Measurements from ENCODE around the gene DAB2IP. TPM values are rescaled to one million over a fixed set of nuclear protein-coding genes. Genes with fewer than 3 reads are reported as not detected.

The DAB2IP gene
- polyA plus RNA-seq, 12 donors, result 29.6 to 49.8 (median 38.4) TPM; not detected in 1

DNA sequence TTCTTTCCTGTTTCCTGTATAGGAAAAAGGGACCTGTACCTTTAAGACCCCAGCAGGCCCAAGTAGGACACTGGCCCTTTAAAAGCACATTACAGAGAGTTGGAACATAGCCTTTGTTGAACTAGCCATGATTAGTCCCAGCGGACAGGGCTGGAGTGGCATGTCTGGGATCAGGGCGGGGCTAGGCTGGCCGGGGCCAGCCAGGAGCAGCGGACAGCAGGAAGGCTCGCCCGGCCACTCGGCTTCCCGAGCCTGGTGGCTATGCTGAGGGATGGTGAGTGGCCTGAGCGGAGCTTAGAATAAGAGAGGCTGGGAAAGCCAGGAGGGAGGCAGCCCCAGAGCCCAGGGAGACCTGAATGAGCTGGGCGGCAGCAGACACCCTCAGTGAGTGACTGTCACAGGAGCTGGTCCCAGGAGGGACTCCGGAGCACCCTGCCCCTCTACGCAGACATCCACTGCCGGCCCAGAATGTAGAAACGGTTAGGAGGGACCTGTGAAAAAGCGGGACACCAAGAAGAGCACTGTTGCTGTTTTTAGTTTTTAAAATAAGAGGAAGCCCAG, 92.1 kb downstream of the DAB2IP start:
- DNase-seq, result peak; percentile 59

DNA sequence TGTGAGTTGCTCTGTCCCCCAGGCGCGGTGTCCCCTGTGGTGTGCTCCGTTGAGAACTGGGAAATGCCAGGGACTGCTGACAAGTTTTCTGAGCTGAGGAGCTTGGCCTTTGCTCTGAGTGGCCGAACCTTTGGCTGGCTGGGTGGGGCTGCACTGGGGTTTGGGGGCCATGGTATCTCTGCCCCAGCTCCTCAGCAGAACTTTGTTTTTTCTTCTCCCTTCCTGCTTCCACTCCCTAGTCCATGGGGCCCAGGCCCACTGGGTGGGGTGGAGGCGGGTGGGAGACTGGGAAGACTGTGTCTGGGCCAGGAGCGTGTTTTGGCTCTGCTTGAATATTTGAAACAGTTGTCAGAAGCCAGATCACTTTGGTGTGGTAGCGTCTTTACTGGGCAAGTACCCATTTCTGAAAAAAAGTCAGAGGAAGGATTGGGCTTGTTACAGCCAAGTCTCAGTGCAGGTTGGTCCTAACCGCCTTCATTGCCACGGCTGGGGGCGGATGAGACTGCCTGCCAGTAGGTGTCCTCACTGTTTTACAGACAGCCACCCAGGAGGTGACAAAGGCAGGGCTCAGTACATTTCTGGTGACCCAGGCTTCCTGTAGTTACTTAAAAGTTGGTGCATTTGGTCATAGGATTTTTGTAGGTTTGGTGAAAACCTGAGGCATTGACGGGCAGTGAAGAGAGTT, 92.7 kb downstream of the DAB2IP start:
- DNase-seq, result no peak

DNA sequence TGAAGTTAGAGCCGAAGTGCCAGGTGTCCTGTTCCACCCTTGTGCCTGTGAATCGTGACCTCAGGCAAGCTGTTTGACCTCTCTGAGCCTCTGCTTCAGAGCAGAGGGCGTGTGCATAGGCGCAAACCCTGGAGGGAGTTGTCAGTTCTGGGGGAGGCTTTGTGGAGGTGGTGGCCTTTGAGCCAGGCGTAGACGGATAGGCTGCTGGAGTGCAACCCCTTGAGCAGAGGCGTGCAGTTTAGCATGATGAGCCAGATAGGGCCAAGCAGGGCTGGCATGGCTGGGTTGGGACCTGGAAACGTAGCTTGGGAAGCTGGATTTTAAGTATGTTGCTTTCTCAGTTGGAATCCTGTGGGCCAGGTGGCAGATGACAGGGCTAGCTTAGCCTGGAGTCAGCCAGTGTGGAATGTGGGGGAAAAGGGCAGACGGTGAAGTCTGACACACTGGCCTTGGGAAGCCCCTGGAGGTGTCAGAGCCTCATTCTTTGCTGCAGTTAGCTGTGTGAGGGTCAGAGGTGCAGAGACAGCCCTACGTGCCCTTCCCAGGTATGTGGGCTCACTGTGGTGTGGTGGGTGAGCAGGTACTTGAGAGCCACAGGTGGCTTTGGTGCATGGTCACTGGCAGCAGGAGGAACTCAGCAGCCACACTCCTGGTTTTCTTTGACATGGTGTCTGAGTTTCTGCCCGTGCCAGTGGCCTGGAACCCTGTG, 93.4 kb downstream of the DAB2IP start:
- DNase-seq, result no peak

DNA sequence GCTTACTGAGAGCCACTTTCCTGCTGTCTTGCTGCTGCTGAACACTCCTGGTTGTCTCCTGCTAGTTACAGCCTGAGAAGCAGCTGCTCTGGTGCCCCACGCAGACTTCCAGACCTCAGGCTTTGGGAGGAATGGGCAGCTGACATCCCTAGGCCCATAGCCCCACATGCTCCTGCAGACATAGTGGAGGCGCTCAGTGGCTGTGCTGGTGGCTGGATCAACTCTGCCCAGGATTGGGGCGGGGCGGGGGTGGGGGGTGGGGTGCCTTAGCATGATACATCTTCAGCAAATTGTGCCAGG, 93.9 kb downstream of the DAB2IP start:
- no peak for DNase-seq

DNA sequence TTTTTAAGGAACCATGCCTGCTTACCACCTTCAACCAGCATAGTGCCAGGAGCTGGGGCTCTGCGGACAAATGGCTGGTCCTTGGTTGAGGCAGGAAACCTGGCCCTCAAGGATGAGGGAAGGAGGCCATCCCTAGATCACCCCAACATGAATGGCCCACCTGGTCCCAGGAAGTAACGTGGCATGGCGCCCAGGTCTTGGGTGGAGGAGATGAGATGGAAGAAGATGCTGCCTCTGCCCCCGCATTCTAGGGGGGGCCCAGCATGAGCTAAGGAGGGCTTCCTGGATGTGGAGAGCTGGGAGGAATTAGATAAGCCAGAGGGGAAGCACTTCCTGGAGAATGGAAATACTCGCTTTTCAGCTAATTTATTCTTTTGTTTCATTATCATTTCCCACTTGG, 95.0 kb downstream of the DAB2IP start:
- DNase-seq, result no peak

DNA sequence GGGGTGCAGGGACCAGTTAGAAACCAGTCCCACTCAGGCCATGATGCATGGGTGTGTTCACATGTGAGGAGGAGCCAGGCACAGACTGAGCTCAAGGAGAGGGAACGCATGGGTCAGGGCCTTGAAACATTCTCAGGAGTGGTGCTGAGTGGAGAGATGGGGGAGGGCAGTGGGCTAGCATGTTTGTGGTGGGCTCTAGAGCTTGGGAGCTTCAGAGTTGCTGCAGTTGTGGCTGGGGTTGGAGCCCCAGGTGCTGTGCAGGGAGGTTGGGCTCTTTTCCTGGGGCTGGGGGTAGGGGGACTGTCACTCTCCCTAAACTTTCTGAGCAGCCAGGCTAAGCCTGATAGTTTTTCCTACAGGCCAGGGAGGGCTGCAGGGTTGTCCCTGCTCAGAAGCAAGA, 95.4 kb downstream of the DAB2IP start:
- no peak for DNase-seq

DNA sequence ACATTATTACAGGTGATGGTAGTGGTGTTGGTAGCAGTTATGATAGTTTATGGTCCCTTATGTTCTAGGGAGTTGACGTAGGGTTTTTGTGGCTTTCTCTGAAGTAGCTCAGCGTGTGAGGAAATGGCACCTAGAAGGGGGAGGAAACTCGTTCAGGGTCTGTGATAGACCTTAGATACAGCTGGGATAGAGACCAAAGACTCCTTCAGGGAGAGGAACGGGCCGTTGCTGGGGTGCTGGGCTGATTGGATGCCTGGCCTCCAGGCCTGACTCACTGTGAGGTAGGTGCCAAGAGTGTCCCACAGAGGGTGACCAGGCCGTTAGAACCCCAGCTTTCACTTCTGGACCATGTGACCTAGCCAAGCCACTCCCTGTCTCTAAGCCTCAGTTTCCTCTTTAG, 96.6 kb downstream of the DAB2IP start:
- DNase-seq, result no peak

DNA sequence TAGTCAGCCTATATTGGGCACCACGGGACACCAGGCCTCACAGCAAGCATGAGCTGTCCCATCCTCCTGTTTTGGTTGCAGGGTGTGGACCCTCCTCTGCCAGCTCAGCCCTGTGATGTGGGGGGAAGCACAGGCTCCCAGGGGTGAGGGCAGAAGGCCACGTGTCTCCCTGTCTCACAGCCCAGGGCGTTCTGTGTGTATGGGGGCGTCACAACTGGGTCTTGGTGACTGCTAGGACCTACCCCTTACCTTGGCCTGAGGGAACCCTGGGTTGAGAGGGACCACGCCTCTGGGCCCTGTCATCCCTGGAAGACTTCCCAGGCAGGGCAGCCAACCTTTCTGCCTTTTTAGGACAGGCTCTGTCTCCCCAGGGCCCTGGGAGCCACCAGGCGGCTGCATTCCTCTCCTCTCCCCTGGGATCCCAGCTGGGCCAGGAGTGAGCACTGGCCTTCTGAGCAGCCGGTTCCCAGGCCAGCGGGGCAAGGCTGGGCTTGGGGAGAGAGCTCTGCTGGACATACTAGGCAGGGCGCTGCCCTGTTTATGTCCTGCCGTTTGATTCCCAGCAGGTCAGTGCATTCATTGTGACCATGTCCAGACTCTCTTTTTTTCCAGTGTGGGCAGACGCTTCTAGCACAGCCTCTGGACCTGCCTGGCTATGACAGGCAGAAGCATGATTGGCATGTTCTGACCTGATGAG, 97.4 kb downstream of the DAB2IP start:
- DNase-seq, result no peak

DNA sequence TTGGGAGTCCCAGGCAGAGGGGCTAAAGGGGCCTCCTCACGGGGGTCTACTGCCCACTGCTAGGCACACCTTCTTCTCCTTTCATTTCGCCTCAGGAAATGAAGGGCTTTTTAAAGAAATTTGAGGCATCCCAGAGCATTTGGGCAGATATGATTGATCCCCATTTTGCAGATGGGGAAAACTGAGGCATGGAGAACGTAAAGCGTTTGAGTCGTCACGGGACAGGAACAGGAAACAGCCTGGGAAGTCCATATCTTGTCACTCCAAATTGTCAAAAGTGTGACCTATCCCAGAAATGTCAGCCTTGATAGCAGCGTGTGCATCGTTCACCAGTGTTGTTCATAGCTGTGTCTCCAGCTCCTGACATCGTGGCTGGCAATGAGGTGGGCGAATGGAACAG, 98.2 kb downstream of the DAB2IP start:
- DNase-seq, result no peak

DNA sequence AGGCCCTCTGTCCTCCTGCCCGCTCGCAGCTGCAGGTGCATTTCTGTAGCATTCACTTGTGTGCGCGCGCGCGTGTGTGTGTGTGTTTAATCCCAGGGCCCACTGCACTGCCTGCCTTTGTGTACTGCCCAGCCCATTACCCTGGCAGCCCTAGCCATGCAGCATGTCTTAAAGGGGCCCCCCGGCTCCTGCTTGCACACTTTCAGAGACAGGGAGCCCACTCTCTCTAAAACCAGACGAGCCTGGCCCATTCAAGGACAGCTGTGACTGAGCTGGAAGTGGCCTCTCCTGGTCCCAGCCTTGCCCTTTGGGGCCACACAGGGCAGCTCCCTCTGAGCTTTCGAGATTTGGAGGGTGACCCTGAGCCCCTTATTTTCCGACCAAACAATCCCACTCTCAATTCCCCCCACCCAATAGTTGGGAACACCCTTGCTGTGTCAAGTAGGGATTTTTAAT, 98.9 kb downstream of the DAB2IP start:
- DNase-seq, result no peak

DNA sequence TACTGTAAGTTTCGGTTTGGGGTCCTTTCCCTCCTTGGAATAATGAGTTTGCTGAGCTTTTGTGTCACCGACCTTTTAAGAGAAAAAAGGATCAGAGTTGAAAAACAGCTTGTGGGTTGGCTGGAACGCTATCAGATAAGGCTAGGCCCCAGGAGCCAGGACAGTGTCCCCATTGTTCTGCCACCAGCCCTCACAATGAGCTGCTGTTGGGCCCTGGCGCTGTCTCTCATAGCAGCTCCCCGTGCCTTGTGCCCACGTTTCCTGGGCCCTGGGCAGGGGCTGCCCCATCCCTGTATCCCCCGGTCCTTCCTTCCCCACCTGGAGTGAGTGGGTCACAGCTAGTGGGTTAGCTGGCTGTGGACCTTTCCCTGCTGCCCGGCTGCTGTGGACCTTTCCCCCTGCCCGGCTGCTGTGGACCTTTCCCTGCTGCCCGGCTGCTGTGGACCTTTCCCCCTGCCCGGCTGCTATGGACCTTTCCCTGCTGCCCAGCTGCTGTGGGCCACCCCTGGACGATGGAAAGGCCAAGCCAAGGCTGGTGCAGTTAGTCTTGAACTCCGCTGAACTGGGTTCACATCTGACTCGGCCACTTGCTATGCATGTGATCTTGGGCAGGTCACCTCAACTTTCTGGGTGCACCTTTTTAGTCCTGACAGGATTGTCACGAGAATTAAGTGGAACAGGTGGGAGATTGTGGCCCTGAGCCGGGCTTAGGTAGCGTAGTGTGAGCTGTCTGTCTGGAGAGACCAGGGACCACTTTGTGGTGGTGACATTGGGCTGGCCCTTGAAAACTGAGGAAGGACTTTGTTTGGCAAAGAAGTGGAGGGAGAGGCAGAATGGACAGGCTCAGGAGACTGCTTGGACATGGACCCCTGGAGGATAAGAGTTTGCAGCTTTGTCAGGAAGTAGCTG, 99.5 kb downstream of the DAB2IP start:
- no peak for DNase-seq

DNA sequence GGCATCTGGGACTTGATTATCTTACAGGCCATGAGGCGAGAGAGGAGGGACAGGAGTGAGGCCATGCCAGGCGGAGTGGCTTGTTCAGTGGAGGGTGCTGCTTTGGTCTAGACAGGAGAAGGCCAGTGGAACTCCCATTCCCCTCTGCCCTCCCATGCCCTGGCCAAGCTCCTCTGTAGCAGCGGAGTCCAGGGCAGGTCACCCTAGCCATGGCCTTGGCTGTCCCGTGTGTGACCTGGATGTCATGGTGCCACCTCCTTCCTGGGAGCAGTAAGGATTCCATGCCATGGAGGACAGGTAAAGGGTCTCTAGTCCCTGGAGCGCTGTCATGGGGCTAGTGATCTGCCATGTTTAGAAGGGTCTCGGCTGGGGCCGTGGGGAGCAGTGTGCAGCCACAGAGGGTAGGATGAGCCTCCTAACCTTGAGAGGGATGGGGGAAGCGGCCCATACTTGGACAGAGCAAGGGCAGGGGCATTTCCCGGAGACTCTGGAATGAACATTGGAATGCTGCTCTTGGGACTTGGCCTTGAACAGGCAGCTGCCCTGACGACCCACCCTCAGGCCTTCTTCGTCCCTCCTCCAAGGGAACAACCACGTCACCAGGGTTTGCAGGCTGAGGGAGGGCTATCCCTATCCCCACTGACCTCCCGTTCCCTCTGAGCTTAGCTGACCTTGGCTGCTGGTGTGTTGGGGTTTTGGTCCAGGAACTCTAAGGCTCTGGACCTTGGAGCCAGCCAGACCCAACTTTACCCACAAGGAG, 100.4 kb downstream of the DAB2IP start:
- DNase-seq, result no peak

DNA sequence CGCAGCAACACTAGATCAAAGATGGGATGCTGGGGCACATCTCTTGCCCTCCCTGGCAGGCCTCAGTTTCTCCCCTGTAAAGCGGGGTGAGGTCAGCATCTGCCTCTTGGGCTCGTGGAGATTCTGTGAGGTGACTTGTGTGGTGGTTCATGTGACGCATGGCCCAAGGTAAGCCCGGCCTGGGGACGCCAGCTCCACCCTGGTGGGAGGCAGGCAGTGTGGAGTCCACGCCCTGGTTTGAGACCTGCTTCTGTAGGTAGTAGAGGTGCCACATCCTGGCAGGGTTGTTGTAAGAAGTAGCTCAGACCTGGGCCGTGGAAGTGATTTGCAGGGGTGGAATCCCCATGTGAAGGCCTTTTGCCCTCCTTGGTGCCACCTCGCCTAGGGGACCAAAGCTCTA, 101.5 kb downstream of the DAB2IP start:
- no peak for DNase-seq

DNA sequence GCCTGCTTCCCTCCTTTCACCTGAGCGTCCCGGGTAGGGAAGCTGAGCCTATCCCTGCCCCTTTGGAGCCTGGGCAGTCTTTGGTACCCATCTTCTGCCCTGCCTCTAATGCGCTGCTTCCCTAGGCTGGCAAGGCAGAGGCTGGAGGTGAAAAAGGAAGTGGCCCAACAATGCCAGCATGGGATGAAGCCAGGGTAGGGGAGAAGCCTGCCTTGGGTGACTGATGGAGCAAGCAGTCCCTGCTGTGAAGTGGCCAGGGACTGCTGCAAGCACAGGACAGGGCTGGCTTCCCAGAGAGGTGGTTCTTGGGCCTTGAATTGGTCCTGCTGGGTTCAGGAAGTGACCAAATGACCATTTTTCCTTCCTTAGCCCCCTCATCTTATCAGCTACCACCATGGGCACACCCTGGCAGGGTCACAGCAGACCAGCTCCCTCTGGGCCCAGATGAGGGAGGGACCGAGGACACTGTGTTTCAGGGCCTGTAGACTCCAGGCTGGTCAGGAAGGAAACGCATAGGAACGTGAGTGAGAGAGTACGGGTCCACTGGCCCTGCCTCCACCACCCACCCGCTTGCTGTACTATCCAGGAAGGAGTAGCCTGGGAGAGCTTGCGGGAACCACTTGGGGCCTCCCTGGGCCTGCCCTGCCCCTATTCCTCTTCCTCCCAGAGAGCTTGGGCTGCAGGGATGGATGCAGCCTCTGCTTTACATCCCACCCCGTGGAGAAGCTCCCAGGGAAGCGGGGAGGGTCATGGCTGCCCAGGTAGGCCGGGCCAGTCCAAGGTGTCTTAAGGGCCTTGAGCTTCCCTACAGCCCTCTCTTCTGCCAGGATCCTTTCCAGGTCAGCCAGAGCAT, 102.6 kb downstream of the DAB2IP start:
- no peak for DNase-seq

DNA sequence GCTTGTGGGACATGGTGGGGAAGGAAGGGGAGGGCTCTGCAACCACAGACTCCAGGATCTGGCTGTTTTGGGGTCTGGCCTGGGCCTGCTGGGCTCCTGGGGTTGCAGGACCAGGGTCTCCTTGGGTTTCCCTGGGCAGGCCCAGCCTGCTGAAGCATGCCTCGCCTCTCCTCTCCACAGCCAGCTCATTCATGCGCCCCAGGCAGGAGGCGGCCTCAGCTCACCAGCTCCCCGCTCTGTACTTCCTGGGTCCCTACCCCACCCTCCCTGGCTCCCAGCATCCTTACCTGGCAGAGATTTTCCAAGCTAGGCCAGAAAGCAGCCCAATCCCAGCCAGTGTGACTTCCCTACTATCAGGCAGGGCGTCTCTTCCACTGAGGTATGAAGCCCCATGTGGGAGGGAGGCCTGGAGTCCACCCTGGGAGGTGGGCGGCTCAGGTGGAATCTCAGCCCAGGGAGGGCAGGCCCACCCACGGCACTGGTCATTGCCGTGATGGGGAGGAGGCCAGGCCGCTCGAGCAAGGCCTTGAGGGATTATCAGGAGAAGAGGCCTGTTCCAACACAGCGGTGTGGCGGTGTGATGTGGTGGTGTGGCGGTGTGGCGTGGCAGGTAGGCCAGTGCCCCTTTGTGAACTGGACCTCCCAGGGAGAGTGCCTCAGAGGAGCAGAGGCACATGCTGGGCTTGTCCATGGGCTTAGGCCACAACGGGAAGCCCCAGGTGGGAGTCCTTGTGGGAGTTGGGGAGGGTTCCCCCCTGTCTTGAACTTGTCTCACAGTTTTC, 103.4 kb downstream of the DAB2IP start:
- no peak for DNase-seq

DNA sequence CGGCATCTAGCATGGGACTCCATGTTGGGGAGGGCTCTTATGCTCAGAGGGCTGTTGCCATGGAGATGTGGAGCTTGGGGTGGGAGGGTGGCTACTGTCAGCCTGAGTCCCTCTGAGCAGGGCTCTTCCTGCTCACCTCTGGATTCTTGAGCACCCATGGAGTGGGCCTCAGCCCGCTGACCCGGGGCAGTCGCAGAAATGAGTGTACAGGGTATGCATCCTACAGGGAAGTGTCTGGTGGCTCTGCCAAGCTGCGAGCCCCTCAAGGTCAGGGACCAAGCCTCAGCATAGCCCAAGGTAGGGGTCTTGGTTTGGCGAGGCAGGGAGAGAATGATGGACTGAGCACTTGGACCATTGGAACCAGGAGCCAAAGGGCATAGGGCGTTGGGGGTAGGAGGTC, 104.1 kb downstream of the DAB2IP start:
- DNase-seq, result no peak

DNA sequence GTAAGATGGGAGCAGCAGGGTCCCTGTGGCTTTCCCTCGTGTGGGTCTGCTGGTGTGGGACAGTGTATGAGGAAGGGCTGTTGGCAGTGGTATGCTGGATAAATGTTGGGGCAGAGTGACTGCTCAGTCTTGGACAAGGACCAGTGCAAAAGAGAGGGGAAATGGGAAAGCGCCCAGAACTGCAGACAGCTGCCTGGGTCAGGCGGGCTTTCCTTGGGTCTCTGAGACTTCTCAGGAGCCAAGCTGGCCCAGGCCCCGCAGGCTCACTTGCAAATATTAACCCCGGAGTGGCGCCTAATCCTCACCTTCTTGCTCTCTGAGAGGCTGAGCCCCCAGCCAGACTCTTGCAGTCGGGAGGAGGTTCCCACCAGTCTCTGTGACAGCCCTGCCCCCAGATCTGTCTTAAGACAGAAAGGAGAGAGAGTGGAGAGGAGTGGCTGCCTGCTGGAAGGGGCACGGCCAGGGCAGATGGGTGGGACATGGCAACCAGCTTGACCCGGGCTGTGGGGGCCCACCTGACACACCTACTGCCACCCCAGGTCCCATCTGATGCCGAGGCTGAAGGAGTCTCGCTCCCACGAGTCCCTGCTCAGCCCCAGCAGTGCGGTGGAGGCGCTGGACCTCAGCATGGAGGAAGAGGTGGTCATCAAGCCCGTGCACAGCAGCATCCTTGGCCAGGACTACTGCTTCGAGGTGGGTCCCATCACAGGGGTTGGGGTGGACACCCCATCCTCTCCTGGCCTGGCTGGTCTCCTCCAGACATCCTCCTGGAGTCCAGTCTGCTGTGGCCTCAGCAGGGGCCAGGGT, 105.2 kb downstream of the DAB2IP start:
- no peak for DNase-seq

DNA sequence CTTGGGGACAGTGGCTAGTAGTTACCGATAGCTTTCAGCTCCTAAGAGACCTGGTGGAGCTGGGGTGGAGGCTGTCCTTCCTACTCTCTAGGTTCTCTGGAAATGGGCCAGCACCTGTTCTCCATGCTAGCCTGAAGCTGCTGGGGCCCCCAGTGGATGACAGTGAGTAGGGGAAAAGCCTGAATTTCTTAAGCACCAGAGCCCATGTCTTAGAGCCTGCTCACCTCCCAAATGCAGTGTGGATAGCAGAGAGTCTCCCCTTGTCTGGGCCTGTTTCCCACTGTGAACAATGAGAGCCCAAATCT, 105.8 kb downstream of the DAB2IP start:
- no peak for DNase-seq

DNA sequence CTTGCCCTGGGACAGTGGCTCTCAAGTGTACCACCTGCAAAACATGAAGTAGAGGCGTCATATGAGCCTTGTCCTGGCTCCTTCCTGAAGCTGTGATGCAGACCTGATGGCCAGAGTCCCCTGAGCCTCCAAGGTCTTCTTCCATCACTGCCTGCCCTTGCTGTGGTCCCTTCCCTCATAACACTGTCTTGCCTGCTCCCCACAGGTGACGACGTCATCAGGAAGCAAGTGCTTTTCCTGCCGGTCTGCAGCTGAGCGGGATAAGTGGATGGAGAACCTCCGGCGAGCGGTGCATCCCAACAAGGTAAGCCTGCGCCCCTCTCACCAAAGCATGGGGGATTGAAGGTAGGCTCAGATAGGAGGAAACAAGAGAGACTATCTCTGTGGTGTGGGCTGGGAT, 107.3 kb downstream of the DAB2IP start:
- no peak for DNase-seq
